Activated CD8-positive, alpha-beta memory T cell treated with anti-CD3 and anti-CD28 coated beads for 24 hours (primary cell): ENCODE data around the gene SH2D7.

Experiments
- DNase-seq: peaks from one replicate; pipeline ENCODE4 v3.0.0-alpha.2; 2020

The SH2D7 gene

DNA sequence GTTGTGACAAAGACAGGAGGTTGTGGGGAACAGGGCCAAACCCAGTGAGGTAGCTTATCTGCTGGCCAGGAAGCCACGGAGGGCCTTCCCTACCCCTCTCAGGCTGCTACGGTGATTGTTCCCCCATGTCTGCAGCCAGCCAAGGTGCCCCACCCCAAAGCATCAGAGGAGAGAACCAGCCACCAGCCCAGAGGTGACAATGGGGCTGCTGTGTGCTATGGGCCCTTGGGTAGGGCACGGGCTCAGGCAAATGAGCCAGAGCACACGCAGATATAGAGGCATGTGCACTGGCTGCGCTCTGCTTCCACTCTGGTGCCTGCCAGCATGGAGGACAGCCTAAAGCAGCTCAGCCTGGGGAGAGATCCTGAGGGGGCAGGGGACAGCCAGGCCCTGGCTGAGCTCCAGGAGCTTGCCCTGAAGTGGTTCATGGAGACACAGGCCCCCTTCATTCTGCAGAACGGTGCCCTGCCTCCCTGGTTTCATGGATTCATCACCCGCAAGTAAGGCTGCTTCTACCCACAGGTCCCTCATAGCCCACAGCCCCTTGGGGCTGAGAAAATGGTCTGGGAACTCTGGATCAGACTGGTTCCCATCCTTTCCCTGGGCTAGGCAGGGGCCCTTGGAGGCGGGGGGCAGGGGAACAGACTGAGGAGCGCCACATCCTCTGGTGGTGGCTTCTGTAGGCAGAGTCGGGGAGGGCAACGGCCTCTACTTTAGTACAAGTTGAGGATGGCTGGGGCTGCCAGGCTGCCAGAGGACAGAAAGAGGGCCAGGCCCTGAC lies at the start of gene SH2D7:
SH2D7 (plus strand) TSS at position 301 of the 781 bp plus-strand sequence; CDS start at position 325, 24 bp downstream.
- no peak for DNase-seq

GRCh38 chr15:78044407-78045155 lies 47.8 kb upstream of the SH2D7 start:
- DNase-seq: no peak

DNA sequence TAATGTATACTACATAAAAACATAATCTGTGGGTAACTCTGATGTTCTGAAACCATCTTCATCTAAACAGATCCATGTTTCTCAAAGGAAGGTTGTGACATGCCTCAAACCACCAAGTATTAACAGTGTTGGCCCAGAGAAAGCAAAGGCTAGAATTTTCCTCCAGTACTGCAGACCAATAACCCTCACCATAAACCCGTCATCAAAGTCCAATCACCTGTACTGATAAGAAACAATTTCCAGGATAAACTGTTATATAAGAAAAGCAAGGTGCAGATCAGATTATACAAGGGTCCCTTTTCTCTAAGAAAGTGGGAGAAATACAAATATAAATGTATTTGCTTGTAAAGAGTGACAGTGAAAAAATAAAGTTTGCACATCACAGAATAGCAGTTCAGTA lies 47.2 kb upstream of the SH2D7 start:
- DNase-seq: no peak

DNA sequence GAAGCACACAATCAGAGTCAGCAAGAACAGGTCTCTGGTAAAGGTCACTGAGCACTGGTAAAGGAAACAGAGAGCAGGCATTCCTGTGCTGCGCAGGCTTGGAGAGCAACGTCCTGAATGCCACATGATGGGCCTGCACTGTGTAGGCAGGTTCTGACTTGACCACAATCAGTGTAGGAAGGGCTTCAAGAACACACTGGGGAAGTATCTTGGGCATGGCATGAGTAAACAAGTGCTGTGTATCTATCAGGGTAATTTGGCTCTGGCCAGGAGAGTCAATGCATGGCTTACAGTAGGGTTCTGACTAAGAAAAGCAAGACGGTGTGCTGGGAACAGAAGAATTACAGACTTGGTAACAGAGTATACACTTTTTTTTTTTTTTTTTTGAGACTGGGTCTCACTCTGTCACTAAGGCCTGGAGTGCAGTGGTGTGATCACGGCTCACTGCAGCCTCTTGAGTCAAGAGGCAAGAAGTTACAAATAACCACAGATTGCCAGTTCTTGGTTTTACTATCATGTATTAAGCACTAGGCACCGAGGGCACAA lies 45.5 kb upstream of the SH2D7 start:
- no peak for DNase-seq

GRCh38 chr15:78047761-78048627 lies 44.4 kb upstream of the SH2D7 start:
- DNase-seq: no peak

DNA sequence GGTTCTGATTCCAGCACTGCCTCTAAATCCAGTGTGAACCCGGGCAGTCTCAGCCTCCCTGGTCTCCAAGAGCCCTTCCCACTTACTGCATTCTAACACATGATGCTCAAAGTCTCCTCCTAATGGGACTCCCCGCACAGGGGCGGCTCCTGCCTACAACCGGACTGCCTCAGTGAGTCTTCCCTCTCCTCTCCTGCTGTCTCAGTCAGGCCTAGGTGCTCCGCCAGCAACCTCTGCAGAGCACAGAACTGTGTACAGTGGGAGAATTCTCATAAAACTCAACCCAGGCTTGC lies 43.8 kb upstream of the SH2D7 start:
- no peak for DNase-seq

DNA sequence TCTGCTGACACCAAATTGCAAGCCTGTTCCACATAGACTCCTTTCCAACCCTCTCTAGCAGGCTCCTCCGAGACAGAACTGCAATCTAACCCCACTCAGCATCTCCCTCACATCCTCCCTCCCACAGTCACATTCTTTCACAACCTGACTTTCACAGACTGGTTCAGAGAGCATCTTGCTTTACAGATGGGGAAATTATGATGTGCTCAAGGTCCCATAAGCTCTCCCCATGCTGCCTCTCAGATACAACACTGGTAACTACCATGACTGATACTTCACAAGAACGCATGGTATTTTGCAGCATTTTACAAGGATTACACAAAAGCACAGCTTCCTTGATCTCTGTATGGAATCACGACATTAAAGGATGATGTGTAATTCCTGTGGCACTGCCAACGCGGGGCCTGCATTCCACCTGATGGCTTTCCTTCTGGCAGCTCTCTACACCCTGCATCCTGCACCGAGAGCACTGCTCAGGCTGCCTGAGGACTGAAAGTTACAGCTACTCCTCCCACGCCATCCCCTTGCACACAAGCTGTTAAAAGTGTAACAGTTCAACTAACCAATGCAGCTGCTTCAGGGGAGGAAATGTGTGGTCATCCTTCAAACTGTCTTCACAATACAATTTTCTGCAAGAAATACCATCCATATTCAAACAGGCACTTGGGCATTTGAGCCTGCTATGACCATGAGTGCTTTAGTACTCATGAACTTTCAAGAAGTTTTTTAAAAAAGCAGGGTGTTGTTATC lies 42.5 kb upstream of the SH2D7 start:
- peak; percentile 84 for DNase-seq

DNA sequence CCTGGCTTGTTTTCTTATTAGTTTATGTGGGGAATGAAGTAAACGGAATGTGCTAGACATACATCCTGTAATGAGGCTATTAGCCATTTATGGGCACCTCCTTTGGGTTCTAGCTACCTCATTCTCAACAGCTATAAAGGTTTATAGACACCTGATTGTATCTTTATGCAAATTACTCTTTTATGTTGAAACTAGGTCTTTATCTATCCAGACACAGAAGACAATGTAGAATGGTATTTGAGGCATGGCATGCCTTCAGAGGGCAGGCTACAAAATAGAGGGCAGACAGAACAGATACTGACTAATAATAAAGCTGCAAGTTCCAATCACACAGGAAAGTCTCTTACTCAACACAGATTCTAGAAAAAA lies 41.9 kb upstream of the SH2D7 start:
- DNase-seq: no peak

- no peak for DNase-seq
Observed at GRCh38 chr15:78050826-78051225, 41.5 kb upstream of the SH2D7 start.

DNA sequence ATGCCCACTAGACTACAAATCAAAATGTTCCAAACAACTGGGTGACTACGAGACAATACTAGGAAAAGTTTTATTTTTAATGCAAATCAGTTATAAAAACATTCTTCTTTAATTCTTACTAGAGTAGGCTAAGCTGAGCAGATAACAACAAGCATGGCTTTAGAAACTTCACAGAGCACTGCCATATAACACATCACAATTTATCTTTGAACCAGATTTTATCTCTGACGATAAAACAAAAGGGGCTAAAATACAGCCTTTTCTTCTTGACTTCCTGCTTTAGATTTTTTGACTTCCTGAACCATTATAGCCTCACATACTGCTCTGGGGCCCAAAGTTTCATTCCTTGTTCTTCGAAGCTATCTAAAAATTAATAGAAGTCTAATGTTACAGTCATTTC lies 40.8 kb upstream of the SH2D7 start:
- DNase-seq: no peak

DNA sequence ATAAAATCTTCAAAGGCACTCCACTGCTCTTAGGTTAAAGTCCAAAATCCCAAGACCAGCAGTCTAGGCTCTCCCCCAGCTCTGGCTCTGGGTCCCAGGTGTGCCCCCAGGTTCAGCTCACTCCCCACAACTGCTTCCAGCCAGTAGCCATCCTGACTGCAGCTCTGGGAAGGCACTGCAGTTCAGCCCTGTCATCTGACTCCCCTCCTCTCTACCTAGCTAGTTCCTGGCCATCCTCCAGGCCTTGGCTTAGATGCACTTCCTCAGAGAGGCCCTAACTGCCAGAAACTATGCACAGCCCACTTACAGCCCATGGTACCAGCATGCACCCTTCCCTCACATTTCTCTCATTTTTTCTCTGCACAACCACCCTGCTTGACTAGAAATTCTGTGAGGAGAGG lies 40.4 kb upstream of the SH2D7 start:
- no peak for DNase-seq

GRCh38 chr15:78052545-78052944 lies 39.8 kb upstream of the SH2D7 start:
- DNase-seq: no peak

GRCh38 chr15:78054518-78054917 lies 37.8 kb upstream of the SH2D7 start:
- peak; percentile 3 for DNase-seq

- peak; percentile 51 for DNase-seq
Observed at GRCh38 chr15:78054966-78055365, 37.4 kb upstream of the SH2D7 start.

DNA sequence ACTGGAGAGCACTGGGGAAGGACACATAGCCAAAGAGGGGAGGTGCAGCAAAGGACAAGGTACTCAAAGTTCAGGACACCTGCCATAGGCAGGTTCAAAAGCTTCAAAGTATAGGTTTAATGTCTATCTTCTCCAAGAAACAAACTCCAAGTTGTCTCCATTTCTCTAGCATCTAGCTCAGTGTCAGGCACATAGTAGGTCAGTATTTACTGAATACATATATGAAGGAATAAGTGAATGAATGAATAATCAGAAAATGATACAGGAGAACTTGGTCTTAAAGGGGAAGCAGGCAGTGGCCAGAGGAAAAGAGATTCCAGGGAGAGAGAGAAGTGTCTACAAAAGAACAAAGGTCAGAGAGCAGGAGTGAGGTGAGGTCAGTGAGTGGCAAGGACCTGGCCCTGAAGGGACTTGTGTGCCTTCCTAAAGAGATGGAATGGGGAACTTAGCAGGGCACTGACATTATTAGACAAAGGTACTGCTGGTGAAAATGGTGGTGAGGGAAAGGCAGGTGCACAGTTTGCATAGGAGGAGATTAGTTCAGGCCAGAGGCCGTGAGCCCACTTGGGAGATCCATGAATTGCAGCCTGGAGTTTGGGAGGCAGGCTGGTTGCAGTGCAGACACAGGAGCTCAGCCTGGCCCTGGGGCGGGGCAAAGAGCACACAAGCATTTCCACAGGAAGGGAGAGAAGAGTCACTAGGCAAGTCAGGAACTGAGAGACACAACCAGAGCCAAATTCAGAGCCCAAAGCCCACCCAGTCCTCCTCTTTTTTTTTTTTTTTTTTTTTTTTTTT lies 36.2 kb upstream of the SH2D7 start:
- peak; percentile 57 for DNase-seq

GRCh38 chr15:78056714-78057269 lies 35.6 kb upstream of the SH2D7 start:
- DNase-seq: peak; percentile 59

DNA sequence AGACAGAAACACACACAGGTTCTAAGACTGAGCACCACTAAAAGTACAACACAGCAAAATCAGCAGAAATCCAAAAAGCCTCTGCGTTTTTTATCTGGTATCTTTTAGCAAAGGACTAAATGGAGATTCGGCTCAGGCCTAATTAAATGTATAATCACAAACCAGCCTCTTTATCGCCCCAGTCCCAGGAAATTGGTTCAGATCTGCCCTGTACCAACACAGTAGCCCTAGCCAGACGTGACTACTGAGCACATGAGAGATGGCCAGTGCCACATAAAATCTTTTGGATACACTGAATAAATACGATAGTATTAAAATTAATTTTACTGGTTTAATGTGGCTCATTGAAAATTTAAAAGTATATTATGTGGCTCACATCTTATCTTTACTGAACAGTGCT lies 34.6 kb upstream of the SH2D7 start:
- DNase-seq: no peak

DNA sequence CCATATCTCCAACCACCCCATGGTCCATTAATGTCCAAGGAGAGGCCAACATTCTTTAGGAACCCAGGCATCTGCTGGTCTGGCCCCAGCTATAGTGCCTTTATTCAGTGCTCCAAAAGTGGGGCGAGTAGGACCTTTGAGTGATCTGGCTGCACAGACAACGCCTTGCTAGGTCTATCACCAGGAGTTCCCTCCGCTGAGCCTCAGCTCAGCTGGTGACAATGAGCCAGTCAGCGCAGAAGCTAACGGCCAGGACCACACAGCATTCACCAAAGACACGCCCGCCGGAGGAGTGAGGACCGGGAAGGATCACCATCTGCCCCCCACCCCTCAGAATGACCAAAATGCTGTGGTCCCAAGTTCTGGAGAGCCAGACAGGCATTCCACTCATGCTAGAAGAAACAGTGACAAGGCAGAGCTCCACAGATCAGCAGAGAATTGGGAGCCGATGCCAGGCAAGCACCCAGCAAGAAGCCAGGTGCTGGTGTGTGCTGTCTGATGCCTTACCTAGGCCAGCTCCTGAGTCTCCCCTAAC lies 33.9 kb upstream of the SH2D7 start:
- DNase-seq: no peak

- no peak for DNase-seq
Observed at GRCh38 chr15:78059110-78059839, 33.1 kb upstream of the SH2D7 start.

DNA sequence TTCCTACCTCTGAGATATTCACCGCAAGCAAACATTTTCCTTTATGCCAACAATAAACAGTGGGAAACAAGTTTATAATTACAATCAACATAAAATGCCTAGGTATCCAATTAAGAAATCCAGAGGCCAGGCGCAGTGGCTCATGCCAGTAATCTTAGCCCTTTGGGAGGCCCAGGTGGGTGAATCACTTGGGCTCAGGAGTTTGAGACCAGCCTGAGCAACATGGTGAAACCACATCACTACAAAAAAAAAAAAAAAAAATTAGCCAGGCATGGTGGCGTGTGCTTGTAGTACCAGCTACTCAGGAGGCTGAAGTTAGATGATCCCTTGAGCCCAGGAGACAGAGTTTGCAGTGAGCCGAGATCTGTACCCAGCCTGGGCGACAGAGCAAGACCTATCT lies 32.1 kb upstream of the SH2D7 start:
- DNase-seq: no peak
